Mammary epithelial cell (primary cell): ENCODE data around the gene NDUFA8.

Experiments
- EZH2 ChIP-seq: IDR thresholded peaks from 2 replicates; pipeline ENCODE4 v1.6.1; 2012; ENCODE audit warnings: low read length, inconsistent platforms, borderline replicate concordance
- TF ChIP-seq, protein P1 (sequence below), 2 donors: IDR thresholded peaks in 1 of 2; conservative IDR thresholded peaks in 1 of 2; 2 replicates each; pipeline ENCODE4 v1.5.1; 2011 to 2012; ENCODE audit warnings: inconsistent platforms in 2 of 2, low read length in 2 of 2, mild to moderate bottlenecking in 2 of 2, control low read depth in 1 of 2, low read depth in 1 of 2; ENCODE audit not compliant: insufficient read depth in 1 of 2; ENCODE audit errors: extremely low read depth in 1 of 2

DNA sequence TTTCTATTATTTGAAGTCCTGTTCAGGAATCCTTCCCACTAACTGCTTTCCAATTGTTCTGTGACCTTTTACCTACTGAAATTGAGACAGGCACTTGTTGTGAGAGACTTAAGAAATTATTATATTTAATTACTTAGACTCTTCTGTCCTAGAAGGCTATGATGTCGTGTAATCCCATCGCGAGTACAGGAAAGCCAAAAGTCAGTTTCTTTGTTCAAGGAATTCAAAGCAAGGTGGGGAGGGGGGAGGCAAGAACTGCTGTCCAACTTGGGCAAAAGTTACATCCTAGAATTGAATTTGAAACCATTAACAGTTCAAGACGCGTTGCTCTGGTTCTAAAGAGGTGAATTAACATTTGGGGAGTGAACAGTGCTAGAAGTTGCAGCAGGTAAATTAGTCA lies 17.9 kb downstream of the NDUFA8 start:
- TF ChIP-seq, protein P1, sequence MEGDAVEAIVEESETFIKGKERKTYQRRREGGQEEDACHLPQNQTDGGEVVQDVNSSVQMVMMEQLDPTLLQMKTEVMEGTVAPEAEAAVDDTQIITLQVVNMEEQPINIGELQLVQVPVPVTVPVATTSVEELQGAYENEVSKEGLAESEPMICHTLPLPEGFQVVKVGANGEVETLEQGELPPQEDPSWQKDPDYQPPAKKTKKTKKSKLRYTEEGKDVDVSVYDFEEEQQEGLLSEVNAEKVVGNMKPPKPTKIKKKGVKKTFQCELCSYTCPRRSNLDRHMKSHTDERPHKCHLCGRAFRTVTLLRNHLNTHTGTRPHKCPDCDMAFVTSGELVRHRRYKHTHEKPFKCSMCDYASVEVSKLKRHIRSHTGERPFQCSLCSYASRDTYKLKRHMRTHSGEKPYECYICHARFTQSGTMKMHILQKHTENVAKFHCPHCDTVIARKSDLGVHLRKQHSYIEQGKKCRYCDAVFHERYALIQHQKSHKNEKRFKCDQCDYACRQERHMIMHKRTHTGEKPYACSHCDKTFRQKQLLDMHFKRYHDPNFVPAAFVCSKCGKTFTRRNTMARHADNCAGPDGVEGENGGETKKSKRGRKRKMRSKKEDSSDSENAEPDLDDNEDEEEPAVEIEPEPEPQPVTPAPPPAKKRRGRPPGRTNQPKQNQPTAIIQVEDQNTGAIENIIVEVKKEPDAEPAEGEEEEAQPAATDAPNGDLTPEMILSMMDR (conservative IDR thresholded peaks at IDR 0.05 in 1 of 2, IDR thresholded peaks at IDR 0.05 in 1 of 2; ENCODE audit: extremely low read depth in 1 of 2, insufficient read depth in 1 of 2, low read depth in 1 of 2, low read length in 2 of 2) = no peak
- no peak for TF ChIP-seq EZH2
